GM18505 (cell line): ENCODE measurements around the gene SPDYE18.
"Not testable (repeated sequence)": the region's sequence is repeated elsewhere in the genome, so short reads cannot be mapped to it uniquely, and the experiment has no call there.

Source experiments
- ATAC-seq: cut with Tn5 transposase; IDR thresholded peaks from one replicate; pipeline ENCODE4 v1.9.1; 2021; ENCODE audit not compliant: unreplicated experiment

The SPDYE18 gene

DNA sequence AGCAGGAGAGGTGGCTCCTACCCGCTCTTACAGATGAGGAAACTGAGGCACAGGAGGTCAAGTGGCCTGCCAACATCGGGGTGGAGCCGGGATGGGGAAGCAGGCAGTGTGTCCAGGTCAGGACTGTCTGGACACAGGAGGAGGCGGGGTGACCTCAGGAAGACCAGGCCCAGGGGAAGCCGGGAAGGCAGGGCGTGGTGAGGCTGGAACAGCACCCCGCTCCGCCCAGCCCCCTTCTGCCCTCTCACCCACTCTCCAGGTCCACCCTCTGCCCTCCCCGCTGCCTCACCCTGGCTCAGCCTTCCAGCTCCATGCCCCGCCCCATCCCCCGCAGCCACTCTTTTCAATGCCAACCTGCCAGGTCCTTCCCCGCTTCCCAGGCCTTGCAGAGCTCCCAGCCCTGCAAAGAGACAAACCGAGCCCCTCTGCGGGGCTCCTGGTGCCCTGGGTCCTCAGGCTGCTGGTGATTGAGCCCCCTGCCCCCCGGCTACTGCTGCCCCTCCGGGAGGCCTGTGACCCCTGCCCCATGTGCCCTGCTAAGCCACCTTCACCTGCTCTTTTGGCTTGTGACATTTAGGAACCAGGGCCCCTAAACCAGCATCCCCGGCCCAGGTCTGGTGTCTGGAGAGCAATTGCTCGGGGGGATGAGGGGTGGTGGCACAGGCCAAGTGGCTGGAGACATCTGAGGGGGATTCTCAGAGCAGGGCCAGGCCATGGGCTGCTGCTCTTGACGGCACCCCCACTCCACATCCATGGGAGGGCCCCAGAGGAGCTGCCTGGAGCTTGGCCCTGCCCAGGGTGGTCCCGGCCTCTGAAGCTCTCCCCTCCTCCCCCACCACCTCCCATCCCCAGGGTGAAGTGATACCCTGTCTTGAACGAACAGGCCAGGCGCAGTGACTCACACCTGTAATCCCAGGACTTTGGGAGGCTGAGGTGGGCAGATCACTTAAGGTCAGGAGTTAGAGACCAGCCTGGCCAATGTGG is 55.9 kb downstream of the SPDYE18 start:
- not testable (repeated sequence) for ATAC-seq

GRCh38 chr7:77005461-77006057 is 56.8 kb downstream of the SPDYE18 start:
- ATAC-seq: not testable (repeated sequence)

GRCh38 chr7:77004151-77004550 is 58.2 kb downstream of the SPDYE18 start:
- ATAC-seq: not testable (repeated sequence)

GRCh38 chr7:77003241-77003640 is 59.1 kb downstream of the SPDYE18 start:
- ATAC-seq: not testable (repeated sequence)

GRCh38 chr7:77002678-77003233 is 59.6 kb downstream of the SPDYE18 start:
- not testable (repeated sequence) for ATAC-seq

DNA sequence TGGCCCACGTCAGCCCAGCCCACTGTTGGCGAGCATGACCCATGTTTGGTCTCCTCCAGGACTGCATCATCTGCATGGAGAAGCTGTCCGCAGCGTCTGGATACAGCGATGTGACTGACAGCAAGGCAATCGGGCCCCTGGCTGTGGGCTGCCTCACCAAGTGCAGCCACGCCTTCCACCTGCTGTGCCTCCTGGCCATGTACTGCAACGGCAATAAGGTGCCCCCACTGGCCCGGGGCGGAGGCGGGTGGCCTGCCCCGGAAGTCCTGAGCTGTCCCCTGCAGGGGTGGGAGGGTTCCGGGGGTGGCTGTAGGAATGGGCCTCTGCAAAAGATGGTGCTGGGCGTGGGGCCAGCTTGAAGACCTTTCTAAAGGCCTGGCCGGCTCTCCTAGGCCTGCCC is 60.3 kb downstream of the SPDYE18 start:
- not testable (repeated sequence) for ATAC-seq
